Activated CD8-positive, alpha-beta memory T cell treated with anti-CD3 and anti-CD28 coated beads, Interleukin-2, amount 10 ng/mL, durations not matched to agents 7 days and 5 days (primary cell): ENCODE results near the gene BRS3. TPM values are rescaled to one million over a fixed set of nuclear protein-coding genes. Genes with fewer than 3 reads are reported as not detected.

Source experiments
- ATAC-seq: fragments of 150-1000 bp; cut with Tn5 transposase; one replicate; pipeline ENCODE4 v1.10.0; 2021; ENCODE audit warnings: moderate library complexity
- CTCF ChIA-PET: fragments of 350-600 bp; sonication (Branson Sonifier 250); formaldehyde crosslinking; loops from one replicate; lab custom pipeline; 2021; ENCODE audit warnings: antibody characterized with exemption; lab: Charles Lee
- DNase-seq: peaks from one replicate; pipeline ENCODE4 v3.0.0-alpha.2; 2020
- H3K27ac Mint-ChIP-seq: one replicate; pipeline ENCODE4 v1.8.0; 2021; ENCODE audit warnings: mild to moderate bottlenecking, mixed read lengths
- H3K27me3 Mint-ChIP-seq: one replicate; pipeline ENCODE4 v1.8.0; 2021; ENCODE audit warnings: mixed read lengths
- H3K36me3 Mint-ChIP-seq: one replicate; pipeline ENCODE4 v1.8.0; 2021; ENCODE audit warnings: mild to moderate bottlenecking, mixed read lengths
- H3K4me1 Mint-ChIP-seq: one replicate; pipeline ENCODE4 v1.8.0; 2021; ENCODE audit warnings: mixed read lengths
- H3K4me3 Mint-ChIP-seq: one replicate; pipeline ENCODE4 v1.8.0; 2021; ENCODE audit warnings: mild to moderate bottlenecking, moderate library complexity, mixed read lengths
- H3K9me3 Mint-ChIP-seq: one replicate; pipeline ENCODE4 v1.8.0; 2022; ENCODE audit warnings: low read depth, mixed read lengths
- total RNA-seq, 2 experiments: library from RNA; stranded (reverse); gene quantifications; one replicate each; pipeline ENCODE4 v1.2.3, GENCODE V29; 2021

Gene BRS3
- total RNA-seq, 2 experiments from 2014 or later, result not detected

DNA sequence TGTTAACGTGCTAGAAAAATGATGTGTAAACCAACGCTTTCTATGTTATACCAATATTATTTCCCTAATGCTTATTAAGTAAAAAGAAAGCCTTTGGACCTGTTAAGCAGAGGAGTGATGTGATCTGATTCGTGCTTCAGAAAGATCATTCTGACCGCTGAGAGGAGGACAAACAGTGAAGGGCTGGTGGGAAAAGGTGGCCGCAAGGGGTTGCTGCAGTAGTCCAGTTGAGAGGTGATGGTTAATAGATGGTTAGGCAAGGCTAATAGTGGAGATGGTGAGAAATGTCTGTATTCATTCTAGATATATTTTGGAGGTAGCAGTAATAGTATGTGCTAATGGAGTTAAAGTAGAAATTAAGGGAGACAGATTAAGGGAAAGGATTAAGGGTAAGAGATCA is 31.3 kb downstream of the BRS3 start:
- H3K9me3 Mint-ChIP-seq, result no peaks in the 10 kb centered on the region
- H3K4me3 Mint-ChIP-seq, result no peak overlapping the region
- H3K27ac Mint-ChIP-seq, result no peak overlapping the region
- peaks cover 9% of the 10 kb centered on the region for H3K36me3 Mint-ChIP-seq
- ATAC-seq (no peak), DNase-seq (no peak)
- CTCF ChIA-PET, result no interaction called here
- H3K27me3 Mint-ChIP-seq, result no peaks in the 10 kb centered on the region
- peaks cover 6% of the 10 kb centered on the region for H3K4me1 Mint-ChIP-seq

DNA sequence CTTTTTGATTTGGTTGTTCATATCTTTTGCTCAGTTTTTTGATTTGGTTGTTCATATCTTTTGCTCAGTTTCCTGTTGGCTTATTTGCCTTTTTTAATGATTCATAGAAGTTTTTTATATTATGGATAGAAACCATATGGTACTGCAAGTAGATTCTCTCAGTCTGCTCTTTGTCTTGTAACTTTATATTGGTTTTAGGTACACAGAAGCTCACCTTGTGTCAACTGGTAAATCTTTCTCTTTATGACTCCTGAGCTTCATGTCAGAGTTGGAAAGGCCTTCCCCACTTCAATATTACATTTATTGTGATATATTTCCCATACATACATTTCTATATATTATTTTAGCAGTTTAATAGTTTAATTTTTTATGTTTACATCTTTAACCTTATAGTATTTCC is 36.0 kb downstream of the BRS3 start:
- H3K36me3 Mint-ChIP-seq, result peaks cover 3% of the 10 kb centered on the region
- H3K4me1 Mint-ChIP-seq, result peaks cover 6% of the 10 kb centered on the region
- no peak overlapping the region for H3K4me3 Mint-ChIP-seq
- no peaks in the 10 kb centered on the region for H3K27me3 Mint-ChIP-seq
- ATAC-seq (no peak), DNase-seq (no peak)
- H3K27ac Mint-ChIP-seq, result no peak overlapping the region
- CTCF ChIA-PET, result no interaction called here
- no peaks in the 10 kb centered on the region for H3K9me3 Mint-ChIP-seq

DNA sequence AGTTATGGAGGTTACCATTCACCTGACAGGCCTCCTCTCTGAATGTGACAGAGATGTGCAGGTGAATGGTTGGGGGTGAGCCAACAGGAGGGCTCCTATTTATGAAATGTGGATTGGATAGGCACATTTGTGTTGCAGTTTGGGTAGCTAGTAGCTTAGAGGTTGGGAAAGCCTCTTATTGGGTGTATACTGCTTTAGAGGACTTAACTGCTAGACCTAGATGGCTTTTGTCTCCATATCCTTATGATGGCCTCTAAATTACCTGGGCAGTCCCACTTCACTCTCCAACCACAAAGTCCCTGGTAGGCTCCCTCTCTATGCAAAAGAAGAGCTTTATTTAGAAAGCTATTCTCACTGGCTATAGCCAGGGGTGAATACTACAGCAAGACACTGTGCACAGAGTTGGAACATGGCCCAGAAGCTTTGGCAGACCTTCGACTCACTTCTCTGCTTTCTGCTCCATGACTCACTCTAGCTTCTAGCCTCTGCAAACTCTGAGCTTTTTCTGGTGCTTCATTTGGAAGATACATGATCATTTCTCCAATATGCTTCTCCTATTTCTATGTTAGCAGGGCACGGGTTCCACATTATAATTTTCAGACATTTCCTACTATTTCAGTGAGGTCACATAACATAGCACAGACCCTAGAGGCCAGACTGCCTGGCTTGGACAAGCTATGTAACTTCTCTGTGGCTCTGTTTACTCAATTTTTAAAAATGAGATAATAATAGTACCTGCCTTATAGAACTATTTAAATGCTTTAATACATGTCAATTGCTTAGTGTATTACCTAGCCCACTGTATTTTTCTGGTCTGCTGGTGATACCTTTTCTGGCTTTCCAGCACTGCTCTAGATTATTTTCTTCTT is 38.2 kb downstream of the BRS3 start:
- Mint-ChIP-seq H3K27ac (no peak overlapping the region), H3K9me3 (no peaks in the 10 kb centered on the region), H3K27me3 (no peaks in the 10 kb centered on the region), H3K4me3 (no peak overlapping the region), H3K36me3 (peaks cover 5% of the 10 kb centered on the region), H3K4me1 (peaks cover 9% of the 10 kb centered on the region)
- CTCF ChIA-PET, result no interaction called here
- DNase-seq (no peak), ATAC-seq (no peak)

GRCh38 chrX:136528645-136529315 is 41.0 kb downstream of the BRS3 start:
- H3K36me3 Mint-ChIP-seq, result peaks cover 1% of the 10 kb centered on the region
- ATAC-seq, result no peak
- no peak overlapping the region for H3K27ac Mint-ChIP-seq
- no peak for DNase-seq
- no peak overlapping the region for H3K4me3 Mint-ChIP-seq
- H3K4me1 Mint-ChIP-seq, result peaks cover 3% of the 10 kb centered on the region
- no peaks in the 10 kb centered on the region for H3K9me3 Mint-ChIP-seq
- CTCF ChIA-PET, result no interaction called here
- H3K27me3 Mint-ChIP-seq, result no peaks in the 10 kb centered on the region

DNA sequence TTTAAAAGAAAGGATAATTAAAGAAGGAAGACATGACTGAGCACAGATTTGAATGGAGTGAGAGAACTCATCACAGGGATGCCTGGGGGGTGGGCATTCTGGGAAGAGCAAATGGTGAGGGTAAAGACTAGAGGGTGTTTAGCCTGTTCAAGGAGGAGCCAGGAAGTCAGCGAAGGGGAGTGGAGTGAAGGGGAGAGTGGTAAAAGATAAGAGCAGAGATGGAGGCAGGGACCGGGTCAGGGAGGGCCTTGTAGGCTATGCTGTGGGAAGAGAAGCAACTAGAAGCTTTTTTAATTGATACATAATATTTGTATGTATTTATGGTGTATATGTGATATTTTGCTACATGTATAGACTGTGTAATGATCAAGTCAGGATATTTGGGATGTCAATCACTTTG is 42.0 kb downstream of the BRS3 start:
- no peak overlapping the region for H3K4me3 Mint-ChIP-seq
- CTCF ChIA-PET, result no interaction called here
- DNase-seq, result no peak
- H3K9me3 Mint-ChIP-seq, result no peaks in the 10 kb centered on the region
- no peaks in the 10 kb centered on the region for H3K27me3 Mint-ChIP-seq
- peaks cover 3% of the 10 kb centered on the region for H3K4me1 Mint-ChIP-seq
- no peak for ATAC-seq
- peaks cover 1% of the 10 kb centered on the region for H3K36me3 Mint-ChIP-seq
- no peak overlapping the region for H3K27ac Mint-ChIP-seq

DNA sequence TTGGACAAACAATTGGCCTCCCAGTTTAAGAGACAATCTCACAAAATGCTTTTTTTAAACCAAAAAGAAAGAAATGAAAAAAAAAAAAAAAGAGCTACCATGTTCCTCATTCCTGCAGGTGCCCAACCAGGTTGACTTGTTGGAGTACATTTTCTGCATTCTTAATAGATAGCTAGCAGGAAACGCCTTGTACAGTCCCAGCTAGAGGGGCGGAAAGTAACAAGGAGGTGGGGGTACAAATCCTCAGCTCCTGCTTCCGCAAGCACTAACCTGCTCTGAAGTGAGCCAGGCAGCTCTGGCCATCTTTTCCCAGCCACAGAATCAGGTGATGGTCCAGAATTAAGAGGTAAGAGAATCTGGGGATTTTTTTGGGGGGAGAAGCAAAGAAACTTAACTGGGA is 44.2 kb downstream of the BRS3 start, which contains the start of gene VGLL1:
Gene VGLL1, plus strand, starts transcription at position 265 of the 400 bp plus-strand sequence. CDS start 3,806 bp downstream, outside the sequence.
- peaks cover 1% of the 10 kb centered on the region for H3K36me3 Mint-ChIP-seq
- no peak for DNase-seq
- peaks cover 2% of the 10 kb centered on the region for H3K27me3 Mint-ChIP-seq
- H3K4me3 Mint-ChIP-seq, result no peak within 1 kb of the TSS
- H3K4me1 Mint-ChIP-seq, result peaks cover 3% of the 10 kb centered on the region
- CTCF ChIA-PET, result no interaction called here
- no peak within 1 kb of the TSS for H3K27ac Mint-ChIP-seq
- no peaks in the 10 kb centered on the region for H3K9me3 Mint-ChIP-seq
- no peak for ATAC-seq

DNA sequence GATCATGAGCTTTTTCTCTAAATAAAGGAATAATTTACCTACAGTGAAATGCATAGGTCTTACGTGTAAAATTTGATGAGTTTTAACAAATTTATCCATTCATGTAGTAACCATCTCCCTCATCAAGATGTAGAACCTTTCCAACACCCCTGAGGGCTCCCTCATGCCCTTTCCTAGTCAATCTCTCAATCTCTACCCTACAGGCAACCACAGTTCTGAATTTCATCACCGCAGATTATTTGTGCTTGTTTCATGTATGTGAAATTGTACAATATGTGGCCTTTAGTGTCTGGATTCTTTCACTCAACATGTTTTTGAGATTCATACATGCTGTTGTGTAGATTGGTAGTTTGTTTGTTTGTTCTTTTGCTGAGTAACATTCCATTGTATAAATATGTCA is 46.4 kb downstream of the BRS3 start:
- Mint-ChIP-seq H3K36me3 (no peaks in the 10 kb centered on the region), H3K27me3 (peaks cover 2% of the 10 kb centered on the region), H3K4me1 (peaks cover 12% of the 10 kb centered on the region), H3K27ac (no peak overlapping the region), H3K4me3 (no peak overlapping the region), H3K9me3 (no peaks in the 10 kb centered on the region)
- DNase-seq, result no peak
- CTCF ChIA-PET, result no interaction called here
- ATAC-seq, result no peak

DNA sequence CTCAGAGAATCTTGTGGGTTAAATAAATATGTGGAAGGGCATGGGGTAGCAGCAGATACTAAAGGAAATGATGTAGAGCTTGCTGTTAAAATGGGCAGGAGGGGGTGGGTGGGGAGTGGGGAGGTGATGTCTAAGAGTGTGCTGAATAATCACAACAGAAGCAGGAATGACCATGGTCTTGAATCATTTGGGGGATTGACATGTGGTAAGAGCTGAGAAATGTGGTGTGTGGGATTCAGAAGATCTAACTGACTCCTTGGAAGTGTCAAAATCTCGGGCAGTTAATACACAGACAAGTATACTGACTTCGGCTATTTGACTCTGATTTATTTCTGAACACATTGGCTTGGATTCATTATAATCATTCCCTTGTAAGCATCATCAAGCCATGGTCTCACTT is 51.1 kb downstream of the BRS3 start:
- CTCF ChIA-PET, result no interaction called here
- Mint-ChIP-seq H3K27ac (no peak overlapping the region), H3K4me1 (peaks cover 28% of the 10 kb centered on the region), H3K9me3 (no peaks in the 10 kb centered on the region), H3K27me3 (peaks cover 2% of the 10 kb centered on the region), H3K4me3 (no peak overlapping the region), H3K36me3 (no peaks in the 10 kb centered on the region)
- DNase-seq, result no peak
- ATAC-seq, result no peak

DNA sequence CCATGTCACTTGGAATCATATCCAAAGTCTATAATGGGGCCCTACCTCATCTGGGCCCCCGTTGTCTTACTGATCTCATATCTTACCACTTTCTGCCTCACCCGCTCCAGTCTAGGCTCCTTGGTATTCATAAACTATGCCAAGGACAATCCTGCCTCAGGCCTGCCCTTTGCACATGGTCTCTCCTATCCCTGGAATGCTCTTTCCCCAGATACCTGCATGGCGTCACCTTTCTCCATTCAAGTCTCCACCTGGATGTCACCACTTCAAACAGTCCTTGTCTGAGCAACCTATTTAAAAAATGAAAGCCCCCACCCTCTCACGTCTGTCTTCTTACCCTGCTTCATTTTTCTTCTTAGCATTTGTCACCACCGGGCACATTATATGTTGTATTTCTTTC is 52.5 kb downstream of the BRS3 start:
- CTCF ChIA-PET, result no interaction called here
- DNase-seq (no peak), ATAC-seq (no peak)
- no peak overlapping the region for H3K27ac Mint-ChIP-seq
- H3K27me3 Mint-ChIP-seq, result peaks cover under 1% of the 10 kb centered on the region
- no peak overlapping the region for H3K4me3 Mint-ChIP-seq
- H3K9me3 Mint-ChIP-seq, result no peaks in the 10 kb centered on the region
- H3K36me3 Mint-ChIP-seq, result no peaks in the 10 kb centered on the region
- peaks cover 37% of the 10 kb centered on the region for H3K4me1 Mint-ChIP-seq

- Mint-ChIP-seq H3K27ac (no peak overlapping the region), H3K4me1 (peaks cover 48% of the 10 kb centered on the region), H3K36me3 (peaks cover 2% of the 10 kb centered on the region), H3K27me3 (no peaks in the 10 kb centered on the region), H3K9me3 (no peaks in the 10 kb centered on the region), H3K4me3 (no peak overlapping the region)
- CTCF ChIA-PET, result no interaction called here
- DNase-seq (no peak), ATAC-seq (no peak)
These were observed 53.5 kb downstream of the BRS3 start for GRCh38 chrX:136541294-136541693.

GRCh38 chrX:136542281-136542680 is 54.5 kb downstream of the BRS3 start:
- Mint-ChIP-seq H3K27me3 (no peaks in the 10 kb centered on the region), H3K9me3 (no peaks in the 10 kb centered on the region), H3K4me1 (peaks cover 58% of the 10 kb centered on the region), H3K36me3 (peaks cover 2% of the 10 kb centered on the region), H3K4me3 (no peak overlapping the region), H3K27ac (peak overlapping the region; percentile 61)
- DNase-seq (no peak), ATAC-seq (no peak)
- CTCF ChIA-PET, result no interaction called here
